Upper lobe of left lung (tissue), 6 donors: ENCODE measurements around the gene CDH13. TPM values are rescaled to one million over a fixed set of nuclear protein-coding genes. Genes with fewer than 3 reads are reported as not detected.

Source experiments
- ATAC-seq, 2 donors: fragments of 200-7000 bp; cut with Tn5 transposase; one replicate each; pipeline ENCODE4 v1.9.1; 2022; ENCODE audit warnings: mild to moderate bottlenecking in 2 of 2, moderate library complexity in 2 of 2; ENCODE audit not compliant: low FRiP score in 2 of 2
- DNase-seq, 2 donors: peaks; one replicate each; pipeline ENCODE4 v3.0.0-alpha.2; 2019 to 2020
- H3K27ac ChIP-seq, 4 donors: fragments of 200-600 bp; sonication (generic); one replicate each; pipeline ENCODE4 v1.5.1; 2016 to 2019
- H3K27me3 ChIP-seq, 4 donors: fragments of 200-600 bp; sonication (generic); one replicate each; pipeline ENCODE4 v1.5.1; 2017 to 2019
- H3K36me3 ChIP-seq, 4 donors: fragments of 200-600 bp; sonication (generic); one replicate each; pipeline ENCODE4 v1.5.1; 2016 to 2019
- H3K4me1 ChIP-seq, 4 donors: fragments of 200-600 bp; sonication (generic); one replicate each; pipeline ENCODE4 v1.5.1; 2018 to 2019
- H3K4me3 ChIP-seq, 4 donors: fragments of 200-600 bp; sonication (generic); one replicate each; pipeline ENCODE4 v1.5.1; 2017 to 2019; ENCODE audit warnings: mild to moderate bottlenecking in 2 of 4, moderate library complexity in 1 of 4
- H3K9me3 ChIP-seq, 4 donors: fragments of 200-600 bp; sonication (generic); one replicate each; pipeline ENCODE4 v1.5.1; 2018 to 2019
- EP300 ChIP-seq, 4 donors: sonication (generic); formaldehyde crosslinking; IDR thresholded peaks; one replicate each; pipeline ENCODE4 v1.5.1; 2017; ENCODE audit warnings: antibody characterized with exemption in 4 of 4, control low read depth in 2 of 4
- POLR2A ChIP-seq, 4 donors: fragments of 450-650 bp; IDR thresholded peaks; one replicate each; pipeline ENCODE4 v1.5.1; 2016 to 2017; ENCODE audit warnings: antibody characterized with exemption in 4 of 4, mild to moderate bottlenecking in 2 of 4
- POLR2AphosphoS5 ChIP-seq, 2 donors: sonication (generic); formaldehyde crosslinking; IDR thresholded peaks; one replicate each; pipeline ENCODE4 v1.5.1; 2017; ENCODE audit warnings: antibody characterized with exemption in 2 of 2
- WGBS, 2 donors: methylation state at CpG; one replicate each; pipeline ENCODE4 v1.1.5; 2017 to 2018; 5-methylcytosine and 5-hydroxymethylcytosine counted together
- total RNA-seq, 6 donors: library from RNA; depleted of rRNA in 4 of 6; stranded (reverse); fragments of >200 nt in 4 of 6; gene quantifications; one replicate each; pipeline versions ENCODE4 v1.1.0 to v1.2.1, GENCODE V29; 2016 to 2021
- TF ChIP-seq, protein P1 (sequence below), 6 experiments: fragments of 450-650 bp in 4 of 6; fragments of 200-600 bp in 2 of 6; sonication (generic) in 2 of 6; IDR thresholded peaks; one replicate each; pipeline ENCODE4 v1.5.1; 2016 to 2019; ENCODE audit warnings: antibody characterized with exemption in 6 of 6
- donor health status: DM: no; HTN: no; CAD: no; lungs with moderate emphysema.
- donor health status: DM: no; HTN: yes; CAD: no; lungs with severe emphysema.

The CDH13 gene
- total RNA-seq, 6 donors from 2014 or later = 11.3 to 39.8 (median 19.9) TPM

GRCh38 chr16:83085660-83086059, 458.9 kb downstream of the CDH13 start:
- 50 to 53% methylated on average over 3 of the region's 3 CpGs for WGBS, 2 donors
- TF ChIP-seq POLR2AphosphoS5 (IDR thresholded peaks at IDR 0.05) (no peak), EP300 (IDR thresholded peaks at IDR 0.05) (no peak), POLR2A (IDR thresholded peaks at IDR 0.05) (no peak)
- TF ChIP-seq, protein P1, sequence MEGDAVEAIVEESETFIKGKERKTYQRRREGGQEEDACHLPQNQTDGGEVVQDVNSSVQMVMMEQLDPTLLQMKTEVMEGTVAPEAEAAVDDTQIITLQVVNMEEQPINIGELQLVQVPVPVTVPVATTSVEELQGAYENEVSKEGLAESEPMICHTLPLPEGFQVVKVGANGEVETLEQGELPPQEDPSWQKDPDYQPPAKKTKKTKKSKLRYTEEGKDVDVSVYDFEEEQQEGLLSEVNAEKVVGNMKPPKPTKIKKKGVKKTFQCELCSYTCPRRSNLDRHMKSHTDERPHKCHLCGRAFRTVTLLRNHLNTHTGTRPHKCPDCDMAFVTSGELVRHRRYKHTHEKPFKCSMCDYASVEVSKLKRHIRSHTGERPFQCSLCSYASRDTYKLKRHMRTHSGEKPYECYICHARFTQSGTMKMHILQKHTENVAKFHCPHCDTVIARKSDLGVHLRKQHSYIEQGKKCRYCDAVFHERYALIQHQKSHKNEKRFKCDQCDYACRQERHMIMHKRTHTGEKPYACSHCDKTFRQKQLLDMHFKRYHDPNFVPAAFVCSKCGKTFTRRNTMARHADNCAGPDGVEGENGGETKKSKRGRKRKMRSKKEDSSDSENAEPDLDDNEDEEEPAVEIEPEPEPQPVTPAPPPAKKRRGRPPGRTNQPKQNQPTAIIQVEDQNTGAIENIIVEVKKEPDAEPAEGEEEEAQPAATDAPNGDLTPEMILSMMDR (IDR thresholded peaks at IDR 0.05) = no peak
- ATAC-seq = no peak

DNA sequence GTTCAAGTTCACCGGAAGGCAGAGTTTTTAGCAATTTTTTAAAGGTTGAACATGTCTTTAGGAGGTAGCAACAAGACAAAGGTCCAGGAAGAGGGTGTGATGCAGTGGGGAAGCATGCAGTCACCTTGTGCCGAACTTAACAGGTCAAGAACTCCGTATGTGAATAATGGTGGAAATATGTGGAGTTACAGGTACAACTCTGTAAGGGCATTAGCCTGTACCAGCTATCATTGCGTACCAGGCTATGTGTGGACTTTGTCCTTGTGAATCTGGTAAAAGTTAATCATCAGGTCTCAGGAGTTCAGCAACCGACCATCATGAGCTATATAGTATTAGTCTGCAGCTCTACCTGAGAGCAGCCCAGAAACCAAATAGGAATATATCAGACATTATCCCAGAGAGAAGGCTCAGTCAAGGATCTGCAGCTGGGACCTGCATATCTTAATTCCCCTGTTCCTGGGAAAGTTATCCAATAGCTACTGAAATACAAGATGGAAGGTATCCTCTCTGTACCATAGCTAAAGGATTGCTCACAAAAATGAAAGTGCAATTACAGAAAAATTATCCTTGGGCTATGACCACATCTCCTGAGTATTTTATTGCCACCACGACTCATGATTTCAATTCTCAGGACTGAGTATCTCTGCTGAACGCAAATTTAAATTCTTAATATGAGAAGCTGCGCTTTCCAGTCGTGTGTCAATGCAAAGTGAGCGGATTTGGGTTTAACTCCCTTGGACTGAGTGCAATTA, 469.3 kb downstream of the CDH13 start:
- Histone ChIP-seq H3K27ac (no peak overlapping the region), H3K9me3 (peaks cover 0 to 8% (median 5%) of the 10 kb centered on the region in 4 donors), H3K4me3 (no peak overlapping the region), H3K36me3 (no peaks in the 10 kb centered on the region), H3K4me1 (no peaks in the 10 kb centered on the region), H3K27me3 (no peaks in the 10 kb centered on the region)
- 69 to 70% methylated on average over 9 to 10 of the region's 10 CpGs for WGBS, 2 donors
- TF ChIP-seq POLR2AphosphoS5 (IDR thresholded peaks at IDR 0.05) (no peak), POLR2A (IDR thresholded peaks at IDR 0.05) (no peak)
- ATAC-seq (no peak), DNase-seq (no peak)

More at GRCh38 chr16:83085660-83086059, 458.9 kb downstream of the CDH13 start:
- H3K4me3 ChIP-seq = no peak overlapping the region
- H3K27me3 ChIP-seq = no peaks in the 10 kb centered on the region
- H3K27ac ChIP-seq = no peak overlapping the region
- no peaks in the 10 kb centered on the region for H3K9me3 ChIP-seq
- DNase-seq = no peak
- H3K4me1 ChIP-seq = no peaks in the 10 kb centered on the region
- no peaks in the 10 kb centered on the region for H3K36me3 ChIP-seq

GRCh38 chr16:83098536-83098935, 471.8 kb downstream of the CDH13 start:
- DNase-seq = no peak
- no peaks in the 10 kb centered on the region for H3K4me1 ChIP-seq
- WGBS, 2 donors = 93 to 98% methylated on average over 3 of the region's 3 CpGs
- H3K36me3 ChIP-seq = no peaks in the 10 kb centered on the region
- TF ChIP-seq POLR2AphosphoS5 (IDR thresholded peaks at IDR 0.05) = no peak
- no peak for TF ChIP-seq POLR2A (IDR thresholded peaks at IDR 0.05)
- TF ChIP-seq, protein P1 (IDR thresholded peaks at IDR 0.05) = no peak
- no peak for TF ChIP-seq EP300 (IDR thresholded peaks at IDR 0.05)
- H3K4me3 ChIP-seq = no peak overlapping the region
- no peaks in the 10 kb centered on the region for H3K27me3 ChIP-seq
- H3K27ac ChIP-seq = no peak overlapping the region
- ATAC-seq = no peak
- peaks cover 0 to 8% (median 5%) of the 10 kb centered on the region in 4 donors for H3K9me3 ChIP-seq

DNA sequence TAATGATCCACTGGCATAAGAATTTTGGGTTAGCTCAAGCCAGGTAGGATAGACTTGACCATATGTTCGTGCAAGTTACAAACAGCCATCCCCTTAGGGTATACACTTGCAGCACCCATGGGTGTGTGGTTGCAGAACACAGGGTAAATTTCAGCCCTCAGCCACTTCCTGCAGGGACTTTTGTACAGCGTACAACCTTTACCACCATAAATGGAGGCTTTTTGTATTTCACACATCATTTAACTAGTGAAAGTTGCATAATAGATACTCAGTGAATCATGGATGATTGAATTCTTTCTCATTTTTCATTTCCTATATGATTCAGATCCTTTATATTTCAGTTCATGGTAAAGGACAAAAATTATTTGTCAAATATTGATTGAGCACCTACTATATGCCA, 473.9 kb downstream of the CDH13 start:
- peaks cover 0 to 8% (median 5%) of the 10 kb centered on the region in 4 donors for H3K9me3 ChIP-seq
- H3K27ac ChIP-seq = no peak overlapping the region
- TF ChIP-seq POLR2A (IDR thresholded peaks at IDR 0.05) = no peak
- whole genome bisulfite sequencing, 2 donors = 77 to 86% methylated on average over 2 of the region's 2 CpGs
- H3K4me3 ChIP-seq = no peak overlapping the region
- no peaks in the 10 kb centered on the region for H3K27me3 ChIP-seq
- no peaks in the 10 kb centered on the region for H3K4me1 ChIP-seq
- no peaks in the 10 kb centered on the region for H3K36me3 ChIP-seq
- ATAC-seq (no peak), DNase-seq (no peak)

DNA sequence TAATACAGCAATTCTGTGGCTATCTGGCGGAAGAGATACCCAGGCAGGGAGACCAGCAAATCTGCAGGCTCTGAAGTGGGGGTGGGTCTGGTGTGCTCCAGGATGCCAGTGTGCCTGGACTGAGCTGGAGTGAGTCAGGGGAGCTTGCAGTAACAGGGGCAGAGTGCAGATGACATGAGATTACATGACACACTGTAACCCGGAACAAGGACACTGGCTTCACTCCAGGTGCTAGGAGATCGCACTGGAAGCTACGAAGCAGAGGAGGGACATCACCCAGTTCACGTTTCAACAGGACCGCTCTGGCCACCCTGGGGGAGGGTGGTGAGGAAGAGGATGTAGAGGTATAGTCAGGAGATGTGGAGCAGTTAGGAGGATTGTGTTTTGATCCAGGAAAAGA, 475.6 kb downstream of the CDH13 start:
- Histone ChIP-seq H3K27ac (no peak overlapping the region), H3K36me3 (no peaks in the 10 kb centered on the region), H3K9me3 (peaks cover 0 to 8% (median 5%) of the 10 kb centered on the region in 4 donors), H3K4me3 (no peak overlapping the region), H3K27me3 (no peaks in the 10 kb centered on the region), H3K4me1 (no peaks in the 10 kb centered on the region)
- TF ChIP-seq, protein P1 (IDR thresholded peaks at IDR 0.05) = no peak
- TF ChIP-seq POLR2AphosphoS5 (IDR thresholded peaks at IDR 0.05) (no peak), POLR2A (IDR thresholded peaks at IDR 0.05) (no peak), EP300 (IDR thresholded peaks at IDR 0.05) (no peak)
- WGBS, 2 donors = 70 to 80% methylated on average over 6 of the region's 6 CpGs
- DNase-seq (no peak), ATAC-seq (no peak)
